ENCODE data around the gene CANX.

Gene CANX

DNA sequence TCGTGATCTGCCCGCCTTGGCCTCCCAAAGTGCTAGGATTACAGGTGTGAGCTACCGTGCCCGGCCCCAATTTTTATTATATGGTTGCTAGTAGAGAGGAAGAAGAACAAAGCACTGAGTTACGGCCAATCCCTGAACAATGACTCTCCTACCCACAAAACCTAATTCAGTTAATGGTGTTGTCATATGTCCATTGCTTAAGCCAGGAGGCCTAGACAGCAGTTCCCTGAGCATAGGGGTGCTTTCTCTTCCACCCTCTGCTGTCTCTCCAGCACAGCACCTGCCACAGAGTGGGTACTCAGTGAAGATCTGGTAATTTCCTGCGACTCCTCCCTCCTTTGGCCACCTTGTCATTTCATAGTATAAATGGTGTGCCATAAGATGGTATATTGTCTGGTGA lies 73.6 kb downstream of the CANX start:
- no peak for DNase-seq (ENCODE audit: low read depth, low spot score)
- no peak overlapping the region for H3K27ac ChIP-seq

DNA sequence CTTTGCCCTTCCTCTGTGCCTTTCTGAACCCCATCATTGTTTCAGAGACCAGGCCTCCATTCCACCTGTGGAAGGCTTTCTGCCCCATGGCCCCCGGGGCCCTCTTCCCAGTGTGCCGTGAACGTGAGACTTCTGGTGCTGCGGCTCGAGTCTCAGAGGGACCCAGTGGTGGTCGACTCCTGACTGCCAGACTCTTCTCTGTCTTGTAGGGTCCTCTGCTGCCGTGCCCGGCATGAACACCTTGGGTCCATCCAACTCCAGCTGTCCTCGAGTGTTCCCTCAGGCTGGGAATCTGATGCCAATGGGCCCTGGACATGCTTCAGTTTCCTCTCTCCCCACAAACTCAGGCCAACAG lies 74.9 kb downstream of the CANX start:
- H3K27ac ChIP-seq, result no peak overlapping the region
- DNase-seq (ENCODE audit: low read depth, low spot score), result no peak

DNA sequence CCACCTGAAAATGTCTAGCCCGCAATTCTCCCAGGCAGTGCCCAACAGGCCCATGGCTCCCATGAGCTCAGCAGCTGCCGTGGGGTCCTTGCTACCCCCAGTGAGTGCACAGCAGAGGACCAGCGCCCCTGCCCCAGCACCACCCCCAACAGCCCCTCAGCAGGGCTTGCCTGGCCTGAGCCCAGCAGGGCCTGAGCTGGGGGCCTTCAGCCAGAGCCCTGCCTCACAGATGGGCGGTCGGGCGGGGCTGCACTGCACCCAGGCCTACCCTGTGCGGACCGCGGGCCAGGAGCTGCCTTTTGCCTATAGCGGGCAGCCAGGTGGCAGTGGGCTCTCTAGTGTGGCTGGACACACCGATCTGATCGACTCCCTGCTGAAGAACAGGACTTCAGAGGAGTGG lies 75.7 kb downstream of the CANX start:
- H3K27ac ChIP-seq, result no peak overlapping the region
- no peak for DNase-seq (ENCODE audit: low read depth, low spot score)

GRCh38 chr5:179776411-179776938 lies 77.7 kb downstream of the CANX start:
- H3K27ac ChIP-seq, result no peak overlapping the region

GRCh38 chr5:179777456-179777855 lies 78.7 kb downstream of the CANX start:
- H3K27ac ChIP-seq, result no peak overlapping the region
- DNase-seq (ENCODE audit: low read depth, low spot score), result no peak

More at GRCh38 chr5:179776411-179776938, 77.7 kb downstream of the CANX start:
- DNase-seq (ENCODE audit: low read depth, low spot score), result no peak

DNA sequence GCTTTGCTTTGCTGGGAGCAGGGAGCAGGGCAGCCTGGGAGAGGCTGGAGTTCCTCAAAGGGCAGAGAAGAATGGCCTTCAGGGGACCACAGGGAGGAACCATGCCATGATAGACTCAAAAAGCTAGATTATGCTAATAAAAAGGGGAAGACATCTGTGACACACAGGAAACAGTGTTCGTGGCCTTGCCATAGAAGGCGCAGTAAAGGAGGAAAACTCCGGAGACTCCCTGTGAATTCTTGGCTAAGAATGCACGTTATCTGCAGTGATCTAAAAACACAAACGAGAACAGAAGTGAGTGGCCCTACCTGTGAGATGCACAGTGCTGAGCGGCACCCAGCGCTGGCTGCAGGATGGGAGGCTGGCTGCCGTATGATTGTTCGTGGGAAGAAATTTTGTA lies 79.1 kb downstream of the CANX start:
- no peak overlapping the region for H3K27ac ChIP-seq
- DNase-seq (ENCODE audit: low read depth, low spot score), result no peak

GRCh38 chr5:179778591-179778990 lies 79.8 kb downstream of the CANX start:
- DNase-seq (ENCODE audit: low read depth, low spot score), result no peak
- no peak overlapping the region for H3K27ac ChIP-seq

- H3K27ac ChIP-seq, result no peak overlapping the region
- DNase-seq (ENCODE audit: low read depth, low spot score), result no peak
These were observed 81.1 kb downstream of the CANX start for GRCh38 chr5:179779826-179780225.

- H3K27ac ChIP-seq, result no peak overlapping the region
- no peak for DNase-seq (ENCODE audit: low read depth, low spot score)
These were observed 81.6 kb downstream of the CANX start for GRCh38 chr5:179780362-179780761.
